Gastrocnemius medialis (tissue), 4 donors: ENCODE results near the gene BACE2. TPM values are rescaled to one million over a fixed set of nuclear protein-coding genes. Genes with fewer than 3 reads are reported as not detected.

ENCODE experiments used
- ATAC-seq, 2 donors: fragments of 150-250 bp; one replicate each; pipeline ENCODE4 v1.9.1; 2016
- DNase-seq, 2 donors: peaks; one replicate each; pipeline ENCODE4 v3.0.0-alpha.2; 2019
- H3K27ac ChIP-seq, 4 donors: fragments of 200-600 bp; sonication (generic); 1 replicate in 1 of 4; 2 replicates in 3 of 4; pipeline ENCODE4 v1.5.1; 2016 to 2018; ENCODE audit warnings: mild to moderate bottlenecking in 2 of 4, moderate library complexity in 1 of 4
- H3K27me3 ChIP-seq, 3 donors: fragments of 200-600 bp; sonication (generic) in 2 of 3; 1 replicate in 1 of 3; 2 replicates in 2 of 3; pipeline versions ENCODE4 v1.5.1 to v1.6.0; 2016 to 2019; ENCODE audit warnings: mild to moderate bottlenecking in 1 of 3, moderate library complexity in 1 of 3
- H3K36me3 ChIP-seq, 2 donors: fragments of 200-600 bp; sonication (generic) in 1 of 2; one replicate each; pipeline ENCODE4 v1.5.1; 2017 to 2018
- H3K4me1 ChIP-seq, 2 donors: fragments of 200-600 bp; sonication (generic) in 1 of 2; one replicate each; pipeline ENCODE4 v1.5.1; 2016 to 2017; ENCODE audit warnings: mild to moderate bottlenecking in 2 of 2
- H3K4me3 ChIP-seq, 4 donors: fragments of 200-600 bp; sonication (generic) in 3 of 4; 1 replicate in 1 of 4; 2 replicates in 3 of 4; pipeline ENCODE4 v1.5.1; 2016 to 2019; ENCODE audit warnings: mild to moderate bottlenecking in 2 of 4
- H3K9me3 ChIP-seq, 3 donors: fragments of 200-600 bp; sonication (generic) in 2 of 3; 1 replicate in 1 of 3; 2 replicates in 2 of 3; pipeline ENCODE4 v1.5.1; 2016 to 2019
- CTCF ChIP-seq, 5 experiments: fragments of 450-650 bp in 3 of 5; fragments of 200-600 bp in 2 of 5; sonication (generic) in 2 of 5; IDR thresholded peaks in 4 of 5; conservative IDR thresholded peaks in 1 of 5; 1 replicate in 4 of 5; 2 replicates in 1 of 5; pipeline ENCODE4 v1.5.1; 2016 to 2019; ENCODE audit warnings: antibody characterized with exemption in 5 of 5, mild to moderate bottlenecking in 3 of 5, moderate library complexity in 3 of 5
- POLR2A ChIP-seq, 2 donors: fragments of 450-650 bp; IDR thresholded peaks; one replicate each; pipeline ENCODE4 v1.6.1; 2017; ENCODE audit warnings: antibody characterized with exemption in 2 of 2, mild to moderate bottlenecking in 2 of 2, moderate library complexity in 2 of 2
- in situ Hi-C, 4 donors: fragments of 200-750 bp; cut with MboI; loops; one replicate each; pipeline versions ENCODE4 v1.15.0 to v1.8.0; 2017; ENCODE audit warnings: low sequenced_read_pairs in 4 of 4
- intact Hi-C: fragments of 100-400 bp; cut with DNase I; formaldehyde crosslinking; loops from one replicate; pipeline ENCODE4 v1.15.1; 2023; ENCODE audit warnings: low total_unique reads
- total RNA-seq, 4 donors: library from RNA; depleted of rRNA; stranded (reverse); fragments of >200 nt; gene quantifications; one replicate each; pipeline versions ENCODE4 v1.1.0 to v1.2.3, GENCODE V29; 2016

The BACE2 gene
- total RNA-seq, 4 donors from 2014 or later = 7.5 to 17.5 (median 9.3) TPM

- in situ Hi-C loops = no loop called here
- H3K36me3 ChIP-seq = no peaks in the 10 kb centered on the region
- no peak overlapping the region for H3K4me3 ChIP-seq
- DNase-seq (no peak), ATAC-seq (no peak)
- no peaks in the 10 kb centered on the region for H3K9me3 ChIP-seq
- H3K27me3 ChIP-seq = no peaks in the 10 kb centered on the region
- no peaks in the 10 kb centered on the region for H3K4me1 ChIP-seq
- no peak overlapping the region for H3K27ac ChIP-seq
- no peak for TF ChIP-seq POLR2A (IDR thresholded peaks at IDR 0.05)
- no peak for TF ChIP-seq CTCF (IDR thresholded peaks at IDR 0.05 in 4 of 5, conservative IDR thresholded peaks at IDR 0.05 in 1 of 5)
- intact Hi-C loops = no loop called here
Observed at GRCh38 chr21:41160036-41160435, 7.9 kb upstream of the BACE2 start.

- no peaks in the 10 kb centered on the region for H3K27me3 ChIP-seq
- no peaks in the 10 kb centered on the region for H3K4me1 ChIP-seq
- DNase-seq = no peak
- ATAC-seq = no peak
- H3K27ac ChIP-seq = no peak overlapping the region
- intact Hi-C loops = no loop called here
- no peaks in the 10 kb centered on the region for H3K9me3 ChIP-seq
- in situ Hi-C loops = no loop called here
- H3K36me3 ChIP-seq = no peaks in the 10 kb centered on the region
- TF ChIP-seq CTCF (IDR thresholded peaks at IDR 0.05 in 4 of 5, conservative IDR thresholded peaks at IDR 0.05 in 1 of 5) (no peak), POLR2A (IDR thresholded peaks at IDR 0.05) (no peak)
- H3K4me3 ChIP-seq = no peak overlapping the region
Observed at GRCh38 chr21:41161428-41161827, 6.5 kb upstream of the BACE2 start.

- TF ChIP-seq CTCF (IDR thresholded peaks at IDR 0.05 in 4 of 5, conservative IDR thresholded peaks at IDR 0.05 in 1 of 5) (no peak), POLR2A (IDR thresholded peaks at IDR 0.05) (no peak)
- in situ Hi-C loops = no loop called here
- DNase-seq (no peak), ATAC-seq (no peak)
- Histone ChIP-seq H3K36me3 (no peaks in the 10 kb centered on the region), H3K4me3 (no peak overlapping the region), H3K9me3 (no peaks in the 10 kb centered on the region), H3K4me1 (no peaks in the 10 kb centered on the region), H3K27ac (no peak overlapping the region), H3K27me3 (no peaks in the 10 kb centered on the region)
- intact Hi-C loops = no loop called here
Observed at GRCh38 chr21:41162096-41162495, 5.9 kb upstream of the BACE2 start.

DNA sequence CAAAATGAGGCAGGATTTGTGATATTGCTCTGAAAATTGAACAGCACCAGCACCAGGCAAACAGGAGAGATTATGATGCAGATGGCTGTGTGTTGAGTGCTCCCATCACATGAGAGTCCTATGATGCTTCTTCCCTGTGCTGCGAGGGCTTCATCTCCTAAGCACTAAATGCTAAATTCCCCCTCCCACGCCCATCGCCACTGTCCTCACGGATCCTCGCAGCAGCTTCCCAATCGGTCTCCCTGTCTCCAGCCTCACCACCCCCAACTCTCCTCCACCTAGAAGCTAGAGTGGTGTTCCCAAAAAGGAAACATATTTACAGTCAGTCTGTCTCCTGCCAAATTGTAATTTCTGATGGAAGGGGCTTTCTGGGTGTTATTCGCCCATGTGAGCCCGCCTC, 4.9 kb upstream of the BACE2 start:
- H3K9me3 ChIP-seq = no peaks in the 10 kb centered on the region
- no peaks in the 10 kb centered on the region for H3K36me3 ChIP-seq
- in situ Hi-C loops = no loop called here
- DNase-seq (no peak), ATAC-seq (no peak)
- no peaks in the 10 kb centered on the region for H3K27me3 ChIP-seq
- H3K4me3 ChIP-seq = no peak overlapping the region
- no peak overlapping the region for H3K27ac ChIP-seq
- no peak for TF ChIP-seq CTCF (IDR thresholded peaks at IDR 0.05 in 4 of 5, conservative IDR thresholded peaks at IDR 0.05 in 1 of 5)
- no peak for TF ChIP-seq POLR2A (IDR thresholded peaks at IDR 0.05)
- intact Hi-C loops = no loop called here
- H3K4me1 ChIP-seq = no peaks in the 10 kb centered on the region

DNA sequence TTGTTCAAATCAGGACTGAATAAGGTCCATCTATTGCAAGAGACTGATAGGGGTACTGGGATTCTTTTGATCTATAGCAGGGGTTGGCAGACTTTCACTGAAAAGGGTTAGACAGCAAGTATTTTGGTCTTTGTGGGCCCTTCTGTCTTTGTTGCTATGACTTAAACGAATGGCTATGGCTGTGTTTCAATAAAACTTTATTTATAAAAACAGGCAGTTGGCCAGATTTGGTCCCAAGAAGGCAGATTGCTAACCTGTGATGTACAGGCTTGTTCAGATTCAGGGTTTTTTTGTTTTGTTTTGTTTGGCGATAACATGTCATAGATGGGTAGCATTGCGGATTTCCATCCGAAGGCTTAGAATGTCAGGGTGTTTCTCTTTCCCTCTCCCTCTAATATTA, 3.9 kb upstream of the BACE2 start:
- TF ChIP-seq POLR2A (IDR thresholded peaks at IDR 0.05) = no peak
- TF ChIP-seq CTCF (IDR thresholded peaks at IDR 0.05 in 4 of 5, conservative IDR thresholded peaks at IDR 0.05 in 1 of 5) = no peak
- Histone ChIP-seq H3K4me3 (no peak overlapping the region), H3K27me3 (no peaks in the 10 kb centered on the region), H3K36me3 (no peaks in the 10 kb centered on the region), H3K9me3 (no peaks in the 10 kb centered on the region), H3K27ac (no peak overlapping the region), H3K4me1 (peaks cover under 1% of the 10 kb centered on the region in 2 donors)
- intact Hi-C loops (no loop called here), in situ Hi-C loops (no loop called here)
- ATAC-seq (no peak), DNase-seq (no peak)
